GM19193 (cell line): ENCODE results near the gene GPC1.

ENCODE experiments used
- POLR2A ChIP-seq: IDR thresholded peaks from 4 replicates; pipeline ENCODE4 v1.6.1; 2011; ENCODE audit not compliant: insufficient read depth, insufficient read length; ENCODE audit errors: extremely low read depth

Gene GPC1

DNA sequence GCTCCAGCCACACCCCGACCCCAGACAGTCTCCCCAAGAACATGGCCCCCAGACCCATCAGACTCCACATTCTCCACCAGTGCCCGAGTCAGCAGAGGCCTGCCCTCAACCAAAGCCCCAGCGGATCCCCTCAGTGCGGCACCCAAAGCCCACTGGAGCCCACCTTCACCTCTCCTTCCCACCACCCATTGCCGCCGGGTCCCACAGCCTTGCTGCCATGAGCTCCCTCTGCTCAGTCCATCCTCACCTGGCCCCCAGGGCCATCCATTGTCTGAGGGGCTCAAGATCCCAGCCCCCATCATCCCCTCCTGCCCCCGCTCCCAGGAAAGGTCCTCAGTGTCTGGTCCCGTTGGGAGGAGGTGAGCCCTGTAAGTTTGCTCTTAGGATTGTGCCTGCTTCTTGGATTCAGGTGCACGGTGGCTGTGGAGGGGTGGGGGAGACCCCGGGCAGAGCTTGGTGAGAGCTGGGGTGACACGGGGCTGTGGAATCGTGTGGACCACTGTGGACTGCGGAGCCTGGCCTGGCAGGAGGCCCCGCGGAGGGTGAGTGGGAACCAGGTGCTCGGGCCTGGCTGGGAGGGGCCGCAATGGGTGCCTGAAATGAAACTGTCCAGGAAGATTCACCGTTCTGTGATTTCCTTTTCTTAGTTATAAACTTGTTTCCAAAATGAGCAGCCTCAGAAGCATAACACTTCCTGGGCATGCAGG is 32.7 kb upstream of the GPC1 start:
- no peak for TF ChIP-seq POLR2A

DNA sequence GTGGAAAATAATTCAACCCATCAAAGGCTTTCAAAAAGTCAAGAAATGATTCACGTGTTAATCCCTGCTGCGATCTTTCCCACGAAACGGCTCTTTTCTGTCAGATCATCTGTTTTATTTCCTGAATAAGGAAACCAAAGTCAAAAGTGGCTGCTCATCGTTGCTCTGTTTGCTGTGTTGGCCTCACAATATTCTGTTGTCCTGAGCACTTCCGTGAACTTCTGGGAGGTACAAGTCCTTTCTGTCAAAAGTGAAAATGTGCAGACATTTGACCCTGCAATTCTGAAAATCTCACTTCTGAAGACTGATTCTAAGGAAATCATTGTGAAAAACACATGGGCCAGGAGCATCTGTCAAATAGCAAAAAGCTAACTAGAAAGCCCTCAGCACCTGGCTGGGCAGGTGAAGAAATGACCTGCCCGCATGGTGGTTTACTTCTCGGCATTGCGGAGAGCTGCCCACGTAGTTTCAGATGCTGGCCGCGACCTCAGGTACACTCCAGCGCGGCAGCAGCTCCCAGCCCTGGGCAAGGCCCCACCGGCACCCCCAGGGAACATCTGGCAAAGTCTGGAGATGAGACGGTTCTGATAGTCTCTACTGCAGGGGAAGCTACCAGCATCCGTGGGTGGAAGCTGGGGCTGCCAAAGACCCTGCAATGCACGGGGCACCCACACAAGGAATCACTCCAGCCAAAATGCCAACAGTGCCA is 31.9 kb upstream of the GPC1 start:
- TF ChIP-seq POLR2A = no peak

DNA sequence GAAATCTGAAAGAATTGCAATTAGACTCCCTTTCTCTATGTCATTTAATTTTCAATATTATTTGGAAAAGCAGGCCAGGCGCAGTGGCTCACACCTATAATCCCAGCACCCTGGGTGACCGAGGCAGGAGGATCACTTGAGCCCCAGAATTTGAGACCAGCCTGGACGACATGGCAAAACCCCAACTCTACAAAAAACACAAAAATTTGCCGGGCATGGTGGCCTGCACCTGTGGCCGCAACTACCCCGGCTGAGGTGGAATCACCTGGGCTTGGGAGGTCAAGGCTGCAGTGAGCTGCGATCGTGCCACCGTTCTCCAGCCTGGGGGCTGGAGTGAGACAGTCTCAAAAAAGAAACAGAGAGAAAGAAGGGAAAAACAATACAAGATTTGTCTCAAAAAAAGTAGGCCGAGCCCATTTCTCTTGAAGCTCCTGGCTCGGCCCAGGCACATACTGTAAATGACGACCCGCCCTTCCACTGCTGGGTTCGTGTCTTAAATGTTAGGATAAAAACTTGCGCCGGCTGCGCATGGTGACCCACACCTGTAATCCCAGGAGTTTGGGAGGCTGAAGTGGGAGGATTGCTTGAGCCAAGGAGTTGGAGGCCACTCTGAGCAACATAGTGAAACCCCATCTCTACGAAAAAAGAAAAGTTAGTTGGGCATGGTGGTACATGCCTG is 31.1 kb upstream of the GPC1 start:
- no peak for TF ChIP-seq POLR2A

DNA sequence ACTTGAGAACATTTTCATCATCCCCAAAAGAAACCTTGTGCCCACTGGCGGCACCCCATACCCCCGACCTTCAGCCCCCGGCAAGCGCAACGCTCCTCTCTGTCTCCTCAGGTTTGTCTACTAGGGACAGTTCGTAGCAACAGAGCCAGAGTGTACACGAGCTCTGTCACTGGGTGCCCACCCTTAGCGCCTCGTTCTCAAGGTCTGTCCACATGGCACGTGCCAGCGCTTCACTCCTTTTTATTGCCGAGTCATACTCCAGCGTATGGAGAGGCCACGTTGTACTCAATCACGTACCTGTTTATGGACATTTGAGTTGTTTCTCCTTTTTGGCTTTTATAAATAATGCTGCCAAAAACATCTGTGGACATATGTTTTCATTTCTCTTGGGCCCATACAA is 30.3 kb upstream of the GPC1 start:
- no peak for TF ChIP-seq POLR2A

DNA sequence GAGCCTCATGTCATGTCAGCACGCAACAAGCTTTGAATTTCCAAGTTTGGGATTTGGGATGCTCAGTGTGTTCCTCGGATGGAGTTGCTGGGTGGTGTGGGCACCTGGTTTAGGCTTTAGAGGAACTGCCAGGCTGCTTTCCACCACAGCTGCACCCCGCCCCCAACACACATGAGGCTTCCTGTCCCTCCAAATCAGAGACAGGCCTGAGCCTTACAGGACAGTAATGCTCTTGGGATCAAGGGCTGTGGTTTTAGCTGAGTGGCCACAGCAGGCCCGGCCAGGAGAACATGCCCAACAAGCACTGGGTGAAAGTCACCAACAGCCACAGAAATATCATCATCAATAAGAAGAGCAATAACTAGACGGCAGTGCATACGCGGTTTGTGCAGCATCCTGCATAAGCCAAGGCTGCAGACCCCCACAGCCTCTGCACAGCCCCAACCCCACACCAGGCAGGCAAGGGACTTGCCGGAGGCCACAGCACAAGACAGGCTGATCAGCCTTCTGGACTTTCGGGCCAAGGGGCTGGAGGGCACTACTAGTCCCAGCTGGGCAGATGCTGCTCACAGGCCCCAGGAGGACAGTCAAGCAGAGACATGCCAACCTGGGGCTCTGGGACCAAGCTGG is 29.7 kb upstream of the GPC1 start:
- no peak for TF ChIP-seq POLR2A

DNA sequence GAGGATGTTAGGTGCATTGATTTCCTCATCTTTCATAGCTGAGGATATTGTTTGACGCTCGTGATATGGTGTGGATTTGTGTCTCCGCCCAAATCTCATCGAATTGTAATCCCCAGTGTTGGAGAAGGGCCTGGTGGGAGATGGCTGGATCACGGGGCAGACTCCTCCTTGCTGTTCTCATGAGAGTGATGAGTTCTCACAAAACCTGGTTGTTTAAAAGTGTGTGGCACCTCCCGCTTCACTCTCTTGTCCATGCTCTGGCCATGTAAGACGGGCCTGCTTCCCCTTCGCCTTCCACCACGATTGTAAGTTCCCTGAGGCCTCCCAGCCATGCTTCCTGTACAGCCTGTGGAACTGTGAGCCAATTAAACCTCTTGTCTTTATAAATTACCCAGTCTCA is 28.4 kb upstream of the GPC1 start:
- TF ChIP-seq POLR2A = no peak

DNA sequence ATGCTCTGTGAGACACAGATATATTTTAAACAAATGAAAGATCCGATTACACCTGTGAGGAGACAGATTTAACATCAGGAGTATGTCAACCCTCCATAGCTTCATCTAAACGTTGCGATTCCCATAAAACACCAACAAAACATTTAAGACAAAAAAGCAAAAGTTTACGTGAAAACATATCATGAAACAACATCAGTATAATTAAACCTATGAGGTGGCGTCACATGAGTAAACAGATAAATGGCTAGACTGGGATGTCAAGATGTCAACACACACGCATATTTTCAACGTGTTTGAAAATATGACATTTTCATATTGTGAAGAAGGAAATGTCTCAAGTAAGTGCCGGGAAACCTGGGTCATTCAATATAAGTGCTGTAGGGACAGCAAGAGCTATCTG is 25.5 kb upstream of the GPC1 start:
- TF ChIP-seq POLR2A = no peak

DNA sequence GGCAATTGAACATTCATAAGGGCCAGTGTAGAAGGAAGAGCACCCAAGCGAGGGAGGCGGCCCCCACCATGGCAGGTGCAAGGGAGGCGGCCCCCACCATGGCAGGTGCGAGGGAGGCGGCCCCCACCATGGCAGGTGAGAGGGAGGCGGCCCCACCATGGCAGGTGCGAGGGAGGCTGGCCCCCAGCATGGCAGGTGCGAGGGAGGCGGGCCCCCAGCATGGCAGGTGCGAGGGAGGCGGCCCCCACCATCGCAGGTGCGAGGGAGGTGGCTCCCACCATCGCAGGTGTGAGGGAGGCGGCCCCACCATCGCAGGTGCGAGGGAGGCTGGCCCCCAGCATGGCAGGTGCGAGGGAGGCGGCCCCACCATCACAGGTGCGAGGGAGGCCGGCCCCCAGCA is 24.7 kb upstream of the GPC1 start:
- TF ChIP-seq POLR2A = no peak

DNA sequence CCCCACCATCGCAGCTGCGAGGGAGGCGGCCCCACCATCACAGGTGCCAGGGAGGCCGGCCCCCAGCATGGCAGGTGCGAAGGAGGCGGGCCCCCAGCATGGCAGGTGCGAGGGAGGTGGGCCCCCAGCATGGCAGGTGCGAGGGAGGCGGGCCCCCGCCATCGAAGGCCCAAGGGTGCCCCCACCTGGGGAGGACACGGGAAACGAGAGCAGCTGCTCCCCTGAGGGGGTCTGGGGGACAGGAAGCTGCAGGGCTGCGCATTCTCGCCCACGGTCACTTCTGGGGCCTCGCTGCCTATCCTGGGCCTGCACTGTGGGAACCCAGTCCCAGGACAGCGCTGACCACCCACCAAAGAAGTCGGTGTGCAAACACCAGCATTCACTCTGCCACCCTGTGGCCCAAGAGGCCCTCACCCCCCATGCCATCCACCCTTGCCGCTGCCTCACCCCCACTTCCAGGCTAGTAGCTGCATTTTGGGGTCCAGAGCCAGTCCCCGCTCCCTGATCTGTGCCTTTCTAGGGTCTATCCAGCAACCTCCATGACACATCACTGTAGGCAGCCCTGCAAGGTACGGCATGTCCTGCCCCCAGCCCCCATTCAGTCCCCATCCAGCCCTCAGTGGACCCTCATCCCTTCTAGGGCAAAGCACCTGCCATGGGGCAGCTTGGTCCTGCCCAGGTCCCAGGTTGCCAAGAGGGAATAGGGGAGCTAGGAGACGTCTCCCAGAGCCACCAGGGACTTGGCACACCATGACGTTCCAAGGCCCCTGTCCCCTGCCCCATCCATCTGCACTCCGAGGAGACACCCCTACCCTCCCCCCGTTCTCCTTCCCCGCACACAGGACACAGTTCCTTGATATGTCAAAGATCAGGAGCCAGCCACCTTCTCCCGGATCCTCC is 24.0 kb upstream of the GPC1 start:
- no peak for TF ChIP-seq POLR2A

DNA sequence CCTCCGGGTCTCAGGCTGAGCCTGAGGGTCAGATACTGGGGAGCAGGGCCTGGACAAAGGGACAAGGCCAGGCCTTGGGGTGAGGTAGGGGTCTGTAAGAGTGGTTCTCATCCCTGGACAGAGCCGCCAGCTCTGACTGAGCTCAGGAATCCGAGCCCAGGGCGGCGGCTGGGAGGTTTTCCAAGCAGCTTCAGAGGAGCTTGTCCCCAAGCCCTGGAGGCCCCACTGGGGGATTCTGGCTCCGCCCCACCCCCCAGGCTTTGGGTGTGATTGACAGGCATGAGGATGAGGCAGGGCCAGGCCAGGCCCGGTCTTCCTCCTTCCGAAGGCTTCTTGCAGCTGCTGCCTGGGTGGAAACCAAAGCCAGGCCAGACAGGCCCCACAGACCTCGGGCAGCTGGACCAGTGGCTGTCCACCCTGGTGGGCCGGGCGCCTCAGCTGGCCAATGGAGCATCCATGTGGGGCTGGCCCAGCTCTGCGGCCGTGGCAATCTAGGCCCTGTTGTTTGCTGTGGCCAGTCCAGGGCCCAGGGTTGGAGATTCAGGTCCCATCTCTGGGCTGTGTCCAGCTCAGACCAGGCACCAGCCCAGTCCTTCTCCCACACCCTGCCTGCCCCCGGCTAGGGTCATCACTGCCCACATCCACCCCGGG is 23.1 kb upstream of the GPC1 start:
- no peak for TF ChIP-seq POLR2A

DNA sequence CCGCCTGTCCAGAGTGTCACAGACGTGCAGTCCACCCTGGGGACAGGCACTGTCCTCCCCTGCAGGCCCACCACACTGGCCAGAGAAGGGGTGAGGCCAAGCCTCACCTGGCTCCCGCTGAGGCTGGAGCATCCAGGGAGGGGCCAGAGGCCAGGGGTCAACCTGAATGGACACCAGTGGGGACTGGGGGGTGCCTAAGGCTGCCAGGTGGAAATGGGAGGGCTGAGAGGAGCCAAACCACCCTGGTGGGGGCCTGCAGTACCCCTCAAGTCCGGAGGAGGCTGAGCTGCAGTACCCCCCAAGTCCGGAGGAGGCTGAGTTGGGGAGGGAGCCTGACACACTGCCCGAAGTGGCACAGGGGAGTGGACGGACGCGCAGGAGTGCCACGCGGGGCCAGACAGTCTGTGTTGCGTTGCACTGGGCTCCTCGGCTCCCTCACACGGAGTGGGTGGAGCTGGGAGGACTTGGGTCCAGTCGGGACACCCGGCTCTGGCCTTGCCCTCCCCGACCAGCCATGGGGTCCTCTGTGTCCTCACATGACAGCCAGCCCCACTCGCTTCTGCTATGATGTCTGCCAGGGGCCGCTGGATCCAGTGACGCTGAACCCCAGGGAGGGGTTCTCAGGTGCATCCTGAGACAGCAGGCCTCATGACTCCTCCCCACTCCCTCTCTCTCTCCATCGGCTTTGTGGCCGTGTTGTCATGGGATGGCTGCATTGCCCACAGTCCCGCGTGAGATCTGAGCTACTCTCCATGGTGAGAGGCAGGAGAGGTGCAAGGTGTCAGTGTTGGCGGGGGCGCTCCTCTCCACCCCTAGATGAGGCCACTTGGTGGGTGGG is 22.3 kb upstream of the GPC1 start:
- no peak for TF ChIP-seq POLR2A

DNA sequence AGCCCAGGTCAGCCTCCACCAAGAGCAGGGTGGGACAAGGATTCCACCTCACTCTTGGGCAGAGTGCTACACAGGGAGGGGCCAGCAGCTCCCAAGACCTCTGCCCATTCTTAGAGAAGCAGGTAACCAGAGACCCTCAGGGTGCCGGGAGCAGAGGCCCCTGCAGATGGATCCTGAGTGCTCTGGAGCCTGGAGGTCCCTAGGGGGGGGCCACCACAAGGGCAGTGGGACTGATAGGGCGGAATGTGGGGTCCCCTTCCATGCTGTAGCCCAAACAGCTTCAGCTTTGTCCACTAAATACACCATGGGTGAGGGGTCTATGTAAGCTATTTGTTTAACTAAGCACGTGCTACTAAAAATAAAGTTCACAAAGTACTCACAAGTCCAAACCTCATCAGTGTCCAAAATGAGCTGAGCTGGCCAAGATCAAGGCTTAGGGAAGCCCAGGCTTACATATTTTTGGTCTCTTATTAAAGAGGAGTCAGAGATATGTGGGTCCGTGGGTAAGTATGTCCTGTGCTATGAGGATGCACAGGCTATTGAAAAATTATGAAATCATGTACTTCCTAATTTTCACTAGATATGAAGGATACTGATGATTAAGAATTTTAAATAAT is 21.5 kb upstream of the GPC1 start:
- TF ChIP-seq POLR2A = no peak

DNA sequence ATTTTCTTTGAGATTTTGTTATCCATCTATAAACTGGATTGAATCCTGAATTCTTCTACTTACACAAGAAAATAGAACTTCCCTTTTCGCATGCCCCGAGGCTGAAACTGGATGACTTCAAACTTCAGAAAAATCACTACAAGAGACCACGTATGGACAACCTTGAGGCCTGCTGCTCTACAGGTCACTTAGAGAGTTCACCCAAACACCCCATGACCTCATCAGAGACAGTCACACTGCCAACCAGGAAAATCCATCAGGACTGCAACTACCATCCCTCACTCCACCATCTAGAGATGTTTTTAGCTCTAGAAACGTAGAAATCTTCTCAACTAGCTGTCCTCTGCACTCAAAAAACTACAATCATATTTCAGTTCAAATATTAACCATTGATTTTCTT is 18.6 kb upstream of the GPC1 start:
- TF ChIP-seq POLR2A = no peak

DNA sequence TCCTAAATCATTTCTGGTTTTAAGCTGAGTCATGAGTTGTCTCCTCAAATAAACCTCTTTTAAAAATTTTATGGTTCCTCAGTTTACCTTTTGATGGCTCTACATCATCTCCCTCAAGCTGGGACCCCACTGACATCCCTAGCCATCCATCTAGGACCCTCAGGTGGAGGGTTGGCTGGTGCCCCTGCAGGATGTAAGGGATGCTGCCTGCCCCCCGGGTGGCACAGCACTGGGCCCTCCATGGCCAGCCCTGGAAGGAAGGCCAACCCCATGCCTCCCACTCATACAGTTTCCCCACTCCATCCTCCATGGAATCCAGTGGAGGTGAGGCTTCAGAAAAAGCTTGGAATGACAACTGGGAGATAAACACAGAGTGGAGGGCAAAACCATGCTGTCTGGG is 17.2 kb upstream of the GPC1 start:
- TF ChIP-seq POLR2A = no peak

DNA sequence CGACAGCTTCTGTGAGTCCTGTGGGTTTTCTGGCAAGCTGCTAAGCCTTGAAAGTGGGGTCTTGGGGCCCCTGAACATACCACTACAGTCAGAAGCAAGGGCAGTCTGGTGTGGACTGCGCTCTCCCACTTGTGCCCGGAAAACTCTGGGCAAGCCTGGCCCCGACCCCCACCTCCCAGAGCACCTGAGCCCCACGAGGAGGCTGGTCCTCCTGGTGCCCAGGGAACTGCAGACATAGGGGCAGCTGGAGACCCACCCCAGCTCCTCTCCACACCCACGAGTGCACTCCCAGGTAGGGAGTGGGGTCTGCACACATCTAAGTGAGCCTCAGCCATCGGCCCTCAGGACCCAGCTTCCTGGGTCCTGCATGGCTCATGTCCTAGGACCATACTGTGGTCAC is 16.2 kb upstream of the GPC1 start:
- TF ChIP-seq POLR2A = no peak
